Activated CD4-positive, alpha-beta T cell treated with anti-CD3 and anti-CD28 coated beads, Interleukin-2, amount 10 ng/mL, durations not matched to agents 7 days and 5 days (primary cell): Measurements from ENCODE around the gene TFCP2. TPM values are rescaled to one million over a fixed set of nuclear protein-coding genes. Genes with fewer than 3 reads are reported as not detected.
"Not testable (repeated sequence)": the region's sequence is repeated elsewhere in the genome, so short reads cannot be mapped to it uniquely, and the experiment has no call there.

Experiments used
- CTCF ChIA-PET: fragments of 350-600 bp; sonication (Branson Sonifier 250); formaldehyde crosslinking; loops from one replicate; lab custom pipeline; 2021; ENCODE audit warnings: antibody characterized with exemption; lab: Charles Lee
- POLR2A ChIA-PET: fragments of 350-600 bp; sonication (Branson Sonifier 250); formaldehyde crosslinking; loops from one replicate; lab custom pipeline; 2021; ENCODE audit warnings: antibody characterized with exemption; lab: Charles Lee
- DNase-seq: peaks from one replicate; pipeline ENCODE4 v3.0.0-alpha.2; 2020
- H3K27ac Mint-ChIP-seq: one replicate; pipeline ENCODE4 v1.8.0; 2021; ENCODE audit warnings: mild to moderate bottlenecking, moderate library complexity, mixed read lengths
- H3K27me3 Mint-ChIP-seq: one replicate; pipeline ENCODE4 v1.8.0; 2021; ENCODE audit warnings: mixed read lengths
- H3K36me3 Mint-ChIP-seq: one replicate; pipeline ENCODE4 v1.8.0; 2021; ENCODE audit warnings: low read depth, mixed read lengths
- H3K4me1 Mint-ChIP-seq: one replicate; pipeline ENCODE4 v1.8.0; 2021; ENCODE audit warnings: mixed read lengths
- H3K4me3 Mint-ChIP-seq: one replicate; pipeline ENCODE4 v1.8.0; 2021; ENCODE audit warnings: mild to moderate bottlenecking, moderate library complexity, mixed read lengths
- H3K9me3 Mint-ChIP-seq: one replicate; pipeline ENCODE4 v1.8.0; 2021; ENCODE audit warnings: mixed read lengths
- total RNA-seq, 2 experiments: library from RNA; stranded (reverse); gene quantifications; one replicate each; pipeline ENCODE4 v1.2.3, GENCODE V29; 2021

TFCP2 gene
- total RNA-seq, 2 experiments from 2014 or later: 39.2 to 40.9 TPM

GRCh38 chr12:51083126-51083833 lies 89.7 kb downstream of the TFCP2 start, which contains the start of gene CSRNP2:
Gene CSRNP2, minus strand, starts transcription at chr12:51083596. Its CDS starts 7,035 bp downstream, at chr12:51076561.
- Mint-ChIP-seq H3K9me3 (no peaks in the 10 kb centered on the region), H3K4me1 (peaks cover 34% of the 10 kb centered on the region), H3K4me3 (peak within 1 kb of the TSS; percentile 85), H3K27me3 (no peaks in the 10 kb centered on the region), H3K27ac (peak within 1 kb of the TSS; percentile 87), H3K36me3 (peaks cover 21% of the 10 kb centered on the region)
- DNase-seq: peak; percentile 95
- POLR2A ChIA-PET: interaction anchor here (0.6 to 1.5 kb wide), 5 partner anchors 61 to 733 kb away, joined by 3 to 10 read pairs (median 3); partner anchors contain the start of genes DAZAP2 and POU6F1
- CTCF ChIA-PET: interaction anchor here (0.5 to 1.6 kb wide), 7 partner anchors 11 to 171 kb away, joined by 3 to 7 read pairs (median 4); partner anchors contain the start of gene POU6F1

- ChIA-PET POLR2A (interaction anchor here (1.5 kb wide), 1 partner anchor 156 kb away, joined by 3 read pairs; the partner anchor contains the start of gene DAZAP2), CTCF (interaction anchor here (0.6 to 1.6 kb wide), 6 partner anchors 9 to 136 kb away, joined by 3 to 9 read pairs (median 4); partner anchors contain the start of gene POU6F1)
- Mint-ChIP-seq H3K27me3 (no peaks in the 10 kb centered on the region), H3K9me3 (no peaks in the 10 kb centered on the region), H3K4me3 (peak overlapping the region; percentile 85), H3K27ac (peak overlapping the region; percentile 87), H3K36me3 (peaks cover 22% of the 10 kb centered on the region), H3K4me1 (peaks cover 30% of the 10 kb centered on the region)
- DNase-seq: peak; percentile 31
Measured at GRCh38 chr12:51082561-51083125, 90.3 kb downstream of the TFCP2 start.

GRCh38 chr12:51081421-51081820 lies 91.5 kb downstream of the TFCP2 start:
- Mint-ChIP-seq H3K9me3 (no peaks in the 10 kb centered on the region), H3K36me3 (peaks cover 18% of the 10 kb centered on the region), H3K4me1 (peaks cover 30% of the 10 kb centered on the region), H3K4me3 (peak overlapping the region; percentile 14), H3K27me3 (no peaks in the 10 kb centered on the region), H3K27ac (no peak overlapping the region)
- POLR2A ChIA-PET: no interaction called here
- CTCF ChIA-PET: interaction anchor here (1.2 to 1.3 kb wide), 2 partner anchors 18 to 137 kb away, joined by 3 to 4 read pairs; no protein-coding TSS in a partner anchor
- no peak for DNase-seq

- H3K27ac Mint-ChIP-seq: no peak overlapping the region
- DNase-seq: no peak
- H3K36me3 Mint-ChIP-seq: peaks cover 20% of the 10 kb centered on the region
- H3K4me3 Mint-ChIP-seq: no peak overlapping the region
- H3K4me1 Mint-ChIP-seq: peaks cover 41% of the 10 kb centered on the region
- POLR2A ChIA-PET: no interaction called here
- CTCF ChIA-PET: interaction anchor here (0.7 to 0.9 kb wide), 2 partner anchors 10 to 19 kb away, joined by 3 to 5 read pairs; no protein-coding TSS in a partner anchor
- no peaks in the 10 kb centered on the region for H3K9me3 Mint-ChIP-seq
- H3K27me3 Mint-ChIP-seq: no peaks in the 10 kb centered on the region
Measured at GRCh38 chr12:51080136-51080535, 92.8 kb downstream of the TFCP2 start.

- CTCF ChIA-PET: interaction anchor here (0.6 kb wide), 1 partner anchor 209 kb away, joined by 4 read pairs; no protein-coding TSS in a partner anchor
- Mint-ChIP-seq H3K4me1 (peaks cover 38% of the 10 kb centered on the region), H3K36me3 (peaks cover 23% of the 10 kb centered on the region)
- DNase-seq, H3K27me3 Mint-ChIP-seq, H3K9me3 Mint-ChIP-seq, POLR2A ChIA-PET, H3K4me3 Mint-ChIP-seq, H3K27ac Mint-ChIP-seq: not testable (repeated sequence)
Measured at GRCh38 chr12:51078866-51079265, 94.1 kb downstream of the TFCP2 start.

GRCh38 chr12:51078346-51078745 lies 94.6 kb downstream of the TFCP2 start:
- H3K27ac Mint-ChIP-seq, H3K27me3 Mint-ChIP-seq, H3K4me3 Mint-ChIP-seq, POLR2A ChIA-PET, DNase-seq, H3K9me3 Mint-ChIP-seq: not testable (repeated sequence)
- Mint-ChIP-seq H3K4me1 (peaks cover 35% of the 10 kb centered on the region), H3K36me3 (peaks cover 26% of the 10 kb centered on the region)
- CTCF ChIA-PET: interaction anchor here (0.6 kb wide), 1 partner anchor 210 kb away, joined by 4 read pairs; no protein-coding TSS in a partner anchor

GRCh38 chr12:51077930-51078329 lies 95.0 kb downstream of the TFCP2 start:
- Mint-ChIP-seq H3K4me1 (peaks cover 35% of the 10 kb centered on the region), H3K9me3 (no peaks in the 10 kb centered on the region), H3K36me3 (peaks cover 26% of the 10 kb centered on the region), H3K4me3 (no peak overlapping the region), H3K27me3 (no peaks in the 10 kb centered on the region), H3K27ac (no peak overlapping the region)
- no peak for DNase-seq
- ChIA-PET CTCF (interaction anchor here (0.6 kb wide), 1 partner anchor 210 kb away, joined by 4 read pairs; no protein-coding TSS in a partner anchor), POLR2A (no interaction called here)

- Mint-ChIP-seq H3K9me3 (no peaks in the 10 kb centered on the region), H3K4me3 (no peak overlapping the region), H3K27me3 (no peaks in the 10 kb centered on the region), H3K27ac (no peak overlapping the region), H3K4me1 (peaks cover 19% of the 10 kb centered on the region), H3K36me3 (peaks cover 25% of the 10 kb centered on the region)
- CTCF ChIA-PET: interaction anchor here (1.2 to 1.6 kb wide), 3 partner anchors 13 to 29 kb away, joined by 3 to 4 read pairs (median 4); no protein-coding TSS in a partner anchor
- POLR2A ChIA-PET: interaction anchor here (0.5 kb wide), 1 partner anchor 163 kb away, joined by 4 read pairs; no protein-coding TSS in a partner anchor
- peak; percentile 12 for DNase-seq
Measured at GRCh38 chr12:51076236-51076930, 96.6 kb downstream of the TFCP2 start.

GRCh38 chr12:51075390-51075789 lies 97.5 kb downstream of the TFCP2 start:
- Mint-ChIP-seq H3K36me3 (peaks cover 24% of the 10 kb centered on the region), H3K27ac (no peak overlapping the region), H3K27me3 (no peaks in the 10 kb centered on the region), H3K9me3 (no peaks in the 10 kb centered on the region), H3K4me3 (no peak overlapping the region), H3K4me1 (peaks cover 17% of the 10 kb centered on the region)
- no peak for DNase-seq
- ChIA-PET CTCF (interaction anchor here (1.3 to 2.3 kb wide), 3 partner anchors 12 to 265 kb away, joined by 3 to 8 read pairs (median 4); no protein-coding TSS in a partner anchor), POLR2A (no interaction called here)

- Mint-ChIP-seq H3K27ac (no peak overlapping the region), H3K27me3 (no peaks in the 10 kb centered on the region), H3K36me3 (peaks cover 24% of the 10 kb centered on the region), H3K4me3 (no peak overlapping the region), H3K4me1 (peaks cover 14% of the 10 kb centered on the region), H3K9me3 (no peaks in the 10 kb centered on the region)
- DNase-seq: no peak
- CTCF ChIA-PET: interaction anchor here (1.3 kb wide), 1 partner anchor 11 kb away, joined by 4 read pairs; no protein-coding TSS in a partner anchor
- POLR2A ChIA-PET: no interaction called here
Measured at GRCh38 chr12:51071663-51072062, 101.3 kb downstream of the TFCP2 start.

GRCh38 chr12:51070004-51070403 lies 102.9 kb downstream of the TFCP2 start:
- no peak overlapping the region for H3K4me3 Mint-ChIP-seq
- no peaks in the 10 kb centered on the region for H3K9me3 Mint-ChIP-seq
- DNase-seq: no peak
- CTCF ChIA-PET: interaction anchor here (0.7 kb wide), 1 partner anchor 10 kb away, joined by 3 read pairs; no protein-coding TSS in a partner anchor
- no peaks in the 10 kb centered on the region for H3K4me1 Mint-ChIP-seq
- peaks cover 22% of the 10 kb centered on the region for H3K36me3 Mint-ChIP-seq
- H3K27ac Mint-ChIP-seq: peak overlapping the region; percentile 28
- no peaks in the 10 kb centered on the region for H3K27me3 Mint-ChIP-seq
- POLR2A ChIA-PET: interaction anchor here (0.6 kb wide), 1 partner anchor 13 kb away, joined by 9 read pairs; no protein-coding TSS in a partner anchor

GRCh38 chr12:51067771-51068170 lies 105.2 kb downstream of the TFCP2 start:
- Mint-ChIP-seq H3K36me3 (peaks cover 21% of the 10 kb centered on the region), H3K27ac (no peak overlapping the region), H3K4me1 (no peaks in the 10 kb centered on the region), H3K4me3 (no peak overlapping the region), H3K9me3 (no peaks in the 10 kb centered on the region), H3K27me3 (no peaks in the 10 kb centered on the region)
- CTCF ChIA-PET: no interaction called here
- no peak for DNase-seq
- POLR2A ChIA-PET: no interaction called here
